Smooth muscle cell (in vitro differentiated cells): ENCODE measurements around the gene PIP5K1B. TPM values are rescaled to one million over a fixed set of nuclear protein-coding genes. Genes with fewer than 3 reads are reported as not detected.

ENCODE experiments used
- DNase-seq: peaks from one replicate; lab custom pipeline; 2025; ENCODE audit not compliant: unreplicated experiment; lab: John Stamatoyannopoulos, UW
- H2AFZ ChIP-seq: fragments of 200-600 bp; sonication (generic); 2 replicates; pipeline ENCODE4 v1.6.0; 2016; ENCODE audit warnings: antibody characterized with exemption, low read depth, mild to moderate bottlenecking
- H3F3A ChIP-seq: fragments of 200-600 bp; sonication (generic); 2 replicates; pipeline ENCODE4 v1.6.0; 2017; ENCODE audit warnings: antibody characterized with exemption, low read depth
- H3K27ac ChIP-seq: fragments of 200-600 bp; sonication (generic); 2 replicates; pipeline ENCODE4 v1.5.1; 2016; ENCODE audit warnings: low read depth, mild to moderate bottlenecking
- H3K27me3 ChIP-seq: fragments of 200-600 bp; sonication (generic); 2 replicates; pipeline ENCODE4 v1.6.1; 2016; ENCODE audit warnings: low read depth, mild to moderate bottlenecking
- H3K36me3 ChIP-seq: fragments of 200-600 bp; sonication (generic); 2 replicates; pipeline ENCODE4 v1.5.1; 2016; ENCODE audit warnings: low read depth
- H3K4me1 ChIP-seq: fragments of 200-600 bp; sonication (generic); 2 replicates; pipeline ENCODE4 v1.5.1; 2016; ENCODE audit warnings: low read depth
- H3K4me2 ChIP-seq: fragments of 200-600 bp; sonication (generic); 2 replicates; pipeline ENCODE4 v1.6.0; 2016; ENCODE audit warnings: mild to moderate bottlenecking
- H3K4me3 ChIP-seq: fragments of 200-600 bp; sonication (generic); 2 replicates; pipeline ENCODE4 v1.5.1; 2016; ENCODE audit warnings: mild to moderate bottlenecking
- H3K79me2 ChIP-seq: fragments of 200-600 bp; sonication (generic); 2 replicates; pipeline ENCODE4 v1.6.0; 2016; ENCODE audit warnings: low read depth, mild to moderate bottlenecking
- H3K9ac ChIP-seq: fragments of 200-600 bp; sonication (generic); 2 replicates; pipeline ENCODE4 v1.6.0; 2016; ENCODE audit warnings: low read depth
- H3K9me3 ChIP-seq: fragments of 200-600 bp; sonication (generic); replicated peaks from 2 replicates; pipeline ENCODE4 v1.5.1; 2016; ENCODE audit warnings: low read depth
- H4K20me1 ChIP-seq: fragments of 200-600 bp; sonication (generic); 2 replicates; pipeline ENCODE4 v1.6.0; 2016; ENCODE audit warnings: low read depth
- WGBS: methylation state at CpG from one replicate; pipeline ENCODE4 v1.1.7; 2016; ENCODE audit warnings: low lambda C conversion rate; 5-methylcytosine and 5-hydroxymethylcytosine counted together
- polyA plus RNA-seq: library from polyadenylated mRNA; unstranded; fragments of >200 nt; fragmentation: Nextera tagmentation; extraction: Ambion mirVana; gene quantifications from 2 replicates; pipeline ENCODE4 v1.2.1, GENCODE V29; 2016
- total RNA-seq: library from RNA; depleted of rRNA; stranded (reverse); fragments of >200 nt; gene quantifications from 2 replicates; pipeline ENCODE4 v1.2.3, GENCODE V29; 2014
- TF ChIP-seq, protein P1 (sequence below): fragments of 200-600 bp; sonication (generic); IDR thresholded peaks from 2 replicates; pipeline ENCODE4 v1.5.1; 2017; ENCODE audit warnings: borderline replicate concordance, mild to moderate bottlenecking, antibody characterized with exemption; ENCODE audit not compliant: insufficient read depth, poor library complexity, severe bottlenecking

The PIP5K1B gene
- total and polyA plus RNA-seq, 2 experiments from 2014 or later: not detected

GRCh38 chr9:68702493-68702892, 2.5 kb upstream of the PIP5K1B start:
- Histone ChIP-seq H3K4me3 (no peak overlapping the region), H3K9me3 (no peaks in the 10 kb centered on the region), H3K79me2 (no peaks in the 10 kb centered on the region), H3K4me2 (no peak overlapping the region), H3K27ac (no peak overlapping the region), H3K27me3 (peaks cover 55% of the 10 kb centered on the region), H3K36me3 (no peaks in the 10 kb centered on the region), H4K20me1 (no peaks in the 10 kb centered on the region), H3F3A (no peaks in the 10 kb centered on the region), H2AFZ (no peak overlapping the region), H3K9ac (no peak overlapping the region), H3K4me1 (no peaks in the 10 kb centered on the region)
- 48% methylated on average over 3 of the region's 3 CpGs for WGBS
- TF ChIP-seq, protein P1, sequence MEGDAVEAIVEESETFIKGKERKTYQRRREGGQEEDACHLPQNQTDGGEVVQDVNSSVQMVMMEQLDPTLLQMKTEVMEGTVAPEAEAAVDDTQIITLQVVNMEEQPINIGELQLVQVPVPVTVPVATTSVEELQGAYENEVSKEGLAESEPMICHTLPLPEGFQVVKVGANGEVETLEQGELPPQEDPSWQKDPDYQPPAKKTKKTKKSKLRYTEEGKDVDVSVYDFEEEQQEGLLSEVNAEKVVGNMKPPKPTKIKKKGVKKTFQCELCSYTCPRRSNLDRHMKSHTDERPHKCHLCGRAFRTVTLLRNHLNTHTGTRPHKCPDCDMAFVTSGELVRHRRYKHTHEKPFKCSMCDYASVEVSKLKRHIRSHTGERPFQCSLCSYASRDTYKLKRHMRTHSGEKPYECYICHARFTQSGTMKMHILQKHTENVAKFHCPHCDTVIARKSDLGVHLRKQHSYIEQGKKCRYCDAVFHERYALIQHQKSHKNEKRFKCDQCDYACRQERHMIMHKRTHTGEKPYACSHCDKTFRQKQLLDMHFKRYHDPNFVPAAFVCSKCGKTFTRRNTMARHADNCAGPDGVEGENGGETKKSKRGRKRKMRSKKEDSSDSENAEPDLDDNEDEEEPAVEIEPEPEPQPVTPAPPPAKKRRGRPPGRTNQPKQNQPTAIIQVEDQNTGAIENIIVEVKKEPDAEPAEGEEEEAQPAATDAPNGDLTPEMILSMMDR: no peak
- no peak for DNase-seq

DNA sequence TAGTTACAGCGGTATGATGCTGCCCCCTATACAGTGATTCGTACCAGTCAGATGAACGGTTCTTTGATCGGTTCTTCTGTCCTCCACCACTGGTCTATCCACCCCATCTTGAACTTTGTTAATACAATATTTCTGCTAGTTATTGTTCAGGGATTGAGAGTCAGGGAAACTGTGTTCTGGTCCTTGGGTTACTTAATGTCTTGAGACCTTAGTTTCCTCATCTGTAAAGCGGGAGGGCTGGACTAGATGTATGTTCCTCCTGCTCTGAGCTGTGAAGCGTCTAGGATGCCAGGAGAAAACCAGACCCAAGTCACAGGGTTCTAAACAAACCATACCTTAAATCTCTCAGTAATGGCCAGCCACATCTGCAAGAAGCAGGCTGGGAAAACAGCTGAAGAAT, 1.4 kb upstream of the PIP5K1B start:
- no peak for DNase-seq
- 81% methylated on average over 6 of the region's 6 CpGs for WGBS
- H4K20me1 ChIP-seq: no peaks in the 10 kb centered on the region
- TF ChIP-seq, protein P1: no peak
- H3K27me3 ChIP-seq: peaks cover 67% of the 10 kb centered on the region
- no peaks in the 10 kb centered on the region for H3K9me3 ChIP-seq
- H3F3A ChIP-seq: no peaks in the 10 kb centered on the region
- H2AFZ ChIP-seq: no peak overlapping the region
- H3K4me1 ChIP-seq: no peaks in the 10 kb centered on the region
- no peak overlapping the region for H3K4me3 ChIP-seq
- H3K27ac ChIP-seq: no peak overlapping the region
- H3K36me3 ChIP-seq: no peaks in the 10 kb centered on the region
- no peak overlapping the region for H3K4me2 ChIP-seq
- no peak overlapping the region for H3K9ac ChIP-seq
- H3K79me2 ChIP-seq: no peaks in the 10 kb centered on the region

DNA sequence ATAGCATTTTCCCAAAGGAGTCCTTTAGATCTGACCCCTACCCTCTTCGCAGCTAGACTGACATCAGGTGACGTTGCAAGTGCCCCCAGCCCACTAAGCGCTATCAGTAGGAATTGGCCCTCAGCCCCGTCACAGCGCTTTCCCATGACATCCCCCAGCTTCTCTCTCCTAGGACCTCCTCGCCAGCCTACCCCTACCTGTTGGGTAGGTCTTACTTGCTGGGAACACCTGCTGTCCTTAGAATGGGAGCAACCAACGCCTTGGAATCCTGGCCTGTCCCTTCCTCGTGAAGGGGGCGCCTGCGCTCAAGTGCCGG, 584 bp upstream of the PIP5K1B start:
- TF ChIP-seq, protein P1: no peak
- no peaks in the 10 kb centered on the region for H3K79me2 ChIP-seq
- peak overlapping the region; percentile 71 for H3K4me3 ChIP-seq
- DNase-seq: no peak
- H3K27ac ChIP-seq: no peak overlapping the region
- H3F3A ChIP-seq: no peaks in the 10 kb centered on the region
- no peak overlapping the region for H2AFZ ChIP-seq
- no peaks in the 10 kb centered on the region for H3K9me3 ChIP-seq
- no peaks in the 10 kb centered on the region for H3K36me3 ChIP-seq
- H3K4me2 ChIP-seq: peak overlapping the region; percentile 88
- no peaks in the 10 kb centered on the region for H3K4me1 ChIP-seq
- H3K27me3 ChIP-seq: peaks cover 68% of the 10 kb centered on the region
- H3K9ac ChIP-seq: no peak overlapping the region
- WGBS: 9% methylated on average over 11 of the region's 11 CpGs
- H4K20me1 ChIP-seq: no peaks in the 10 kb centered on the region

DNA sequence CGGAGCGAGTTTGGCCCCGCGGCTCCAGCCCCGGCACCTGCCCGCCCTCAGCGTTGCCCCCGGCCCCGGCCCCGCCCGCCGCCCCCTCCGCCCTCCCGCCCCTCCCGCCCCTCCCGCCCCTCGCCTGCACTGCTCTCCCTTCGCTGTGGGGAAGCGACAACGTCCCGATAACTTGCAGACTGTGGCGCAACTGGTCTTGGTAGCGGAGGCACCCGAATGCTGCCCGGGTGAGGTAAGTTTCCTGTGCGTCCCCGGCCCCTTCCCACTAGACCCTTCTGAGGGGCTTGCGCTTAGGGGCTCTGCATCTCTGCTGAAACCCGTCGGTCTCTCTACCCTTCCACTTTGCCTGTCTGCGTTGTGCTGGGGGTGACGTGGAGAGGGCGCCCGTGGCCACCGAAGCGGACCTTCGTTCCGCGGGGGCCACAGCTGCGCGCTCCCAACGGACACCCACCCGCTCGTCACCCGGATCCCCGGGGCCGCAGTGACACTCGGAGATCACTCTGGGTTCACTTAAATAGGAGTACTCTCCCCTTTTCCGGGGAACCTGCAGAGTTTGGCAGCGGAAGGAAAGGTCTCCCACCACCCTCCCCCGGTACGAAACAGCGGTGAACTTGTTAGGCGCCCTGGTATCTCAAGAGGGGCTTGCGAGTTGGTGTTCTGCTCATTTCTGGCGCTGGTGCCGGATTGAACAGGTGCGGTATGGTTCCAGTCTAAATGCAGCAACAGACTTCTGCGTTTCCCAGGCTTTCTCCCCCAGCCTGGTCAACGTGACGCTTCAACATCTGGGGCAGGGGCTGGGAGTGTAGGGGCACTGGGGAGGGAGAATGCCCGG, 707 bp downstream of the PIP5K1B start:
- TF ChIP-seq, protein P1: no peak
- Histone ChIP-seq H3K79me2 (no peaks in the 10 kb centered on the region), H4K20me1 (no peaks in the 10 kb centered on the region), H3K4me1 (no peaks in the 10 kb centered on the region), H3F3A (no peaks in the 10 kb centered on the region), H3K4me2 (peak overlapping the region; percentile 88), H3K9me3 (no peaks in the 10 kb centered on the region), H3K9ac (no peak overlapping the region), H2AFZ (no peak overlapping the region), H3K36me3 (no peaks in the 10 kb centered on the region), H3K4me3 (peak overlapping the region; percentile 71), H3K27me3 (peaks cover 74% of the 10 kb centered on the region), H3K27ac (no peak overlapping the region)
- WGBS: 4% methylated on average over 39 of the region's 62 CpGs
- no peak for DNase-seq
